ENCODE measurements around the gene KRT20. TPM values are rescaled to one million over a fixed set of nuclear protein-coding genes. Genes with fewer than 3 reads are reported as not detected.
"Not testable (repeated sequence)": the region's sequence is repeated elsewhere in the genome, so short reads cannot be mapped to it uniquely, and the experiment has no call there.

KRT20 gene
- total RNA-seq, 1 donor from 2014 or later = 0.40 TPM

DNA sequence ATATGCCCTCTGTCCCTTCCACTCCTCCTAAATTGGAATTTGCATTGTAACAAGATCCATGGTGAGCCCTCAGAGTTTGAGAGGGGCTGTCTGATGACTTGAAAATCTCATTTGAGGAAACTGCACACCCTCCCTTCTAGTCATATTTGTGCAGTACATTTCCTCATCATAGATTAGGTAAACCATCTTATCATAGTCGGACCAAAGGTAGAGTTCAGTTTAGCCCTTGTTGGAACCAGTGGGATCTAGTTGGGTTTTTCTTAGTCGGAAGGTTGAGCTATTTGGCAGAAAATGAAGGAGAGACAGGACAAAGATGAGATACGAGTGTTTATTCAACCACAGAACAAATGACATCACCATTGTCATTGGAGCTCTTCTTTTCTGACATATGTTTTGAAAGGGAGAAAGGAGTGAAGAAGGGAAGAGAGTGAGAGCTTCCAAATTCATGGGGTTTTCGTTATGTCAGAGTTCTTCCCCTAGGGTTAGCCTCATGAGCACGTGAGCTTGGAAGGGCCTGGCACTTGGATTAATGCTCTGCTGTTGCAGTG lies 15.8 kb upstream of the KRT20 start:
- DNase-seq (ENCODE audit: low spot score) (no peak), ATAC-seq (no peak)

DNA sequence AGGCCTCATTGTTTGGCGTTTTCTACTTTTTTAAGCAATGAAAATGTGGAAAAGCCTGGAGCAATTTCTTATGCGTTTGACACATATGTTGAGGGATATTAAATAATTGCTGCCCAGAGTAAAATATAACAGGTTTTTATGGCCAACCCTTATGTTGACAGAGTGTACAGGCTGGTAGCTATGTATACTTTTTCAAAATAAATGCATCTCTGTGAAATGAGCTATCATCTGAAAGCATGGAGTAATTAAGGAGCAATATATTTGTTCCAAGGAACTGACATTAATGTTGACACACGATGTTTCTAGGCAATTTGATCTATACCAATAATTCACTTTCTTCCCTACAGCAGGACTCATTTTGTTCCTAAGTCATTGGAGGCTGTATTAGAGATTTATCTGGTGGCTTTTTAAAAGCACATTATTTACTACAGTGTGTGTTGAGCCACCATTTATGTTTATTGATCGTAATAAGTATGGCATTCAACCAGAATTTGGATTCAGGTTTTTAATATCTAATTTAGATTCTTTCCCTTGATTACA lies 11.9 kb upstream of the KRT20 start:
- ATAC-seq = no peak
- DNase-seq (ENCODE audit: low spot score) = no peak

DNA sequence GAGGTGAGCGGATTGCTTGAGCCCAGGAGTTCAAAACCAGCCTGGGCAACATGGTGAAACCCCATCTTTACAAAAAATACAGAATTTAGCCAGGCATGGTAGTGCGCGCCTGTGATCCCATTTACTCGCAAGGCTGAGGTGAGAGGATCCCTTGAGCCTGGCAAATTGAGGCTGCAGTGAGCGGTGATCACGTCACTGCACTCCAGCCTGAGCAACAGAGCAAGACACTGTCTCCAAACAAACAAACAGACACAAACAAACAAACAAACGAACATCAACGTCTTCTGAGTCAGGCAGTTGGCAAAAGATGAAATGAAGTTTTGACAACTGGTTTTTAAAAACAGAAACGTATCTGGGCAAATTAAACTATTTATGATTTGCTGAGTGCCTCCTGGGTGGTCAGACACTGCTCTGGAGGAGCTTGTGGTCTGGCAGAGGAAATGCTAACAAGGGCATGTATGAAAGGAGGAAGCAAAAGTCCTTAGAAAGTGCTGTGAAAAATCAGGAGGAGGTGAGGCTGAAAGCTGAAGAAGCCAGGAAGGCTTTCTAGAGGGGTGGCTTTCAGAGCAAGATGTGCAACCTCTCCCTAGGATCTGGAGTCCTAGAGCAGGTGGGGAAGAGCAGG lies 10.2 kb upstream of the KRT20 start:
- ATAC-seq (no peak), DNase-seq (ENCODE audit: low spot score) (no peak)

DNA sequence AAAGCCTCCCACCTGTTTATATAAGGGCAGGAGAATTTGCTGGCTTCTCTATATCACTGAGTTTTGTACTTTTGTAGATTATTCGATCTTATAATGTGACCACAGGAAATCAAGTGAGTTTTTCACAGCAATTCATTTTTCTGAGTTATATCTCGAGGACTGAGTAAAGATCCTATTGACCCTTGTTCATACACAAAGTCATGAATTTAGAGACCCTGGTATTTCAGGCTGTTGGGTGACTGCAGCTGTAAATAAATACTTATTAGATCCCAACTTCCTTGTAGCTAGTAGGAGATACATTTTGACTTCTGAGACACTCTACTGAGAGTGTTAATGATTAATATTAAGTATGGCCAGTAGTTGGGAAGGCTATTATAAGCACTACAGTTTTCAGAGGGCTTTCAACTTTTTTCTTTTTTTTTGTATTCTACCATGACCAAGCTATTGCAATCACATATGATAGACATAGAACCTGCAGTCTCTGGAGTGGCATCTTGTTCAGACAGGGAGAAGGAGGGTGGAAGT lies 3.2 kb upstream of the KRT20 start:
- DNase-seq (ENCODE audit: low spot score) (no peak), ATAC-seq (no peak)

DNA sequence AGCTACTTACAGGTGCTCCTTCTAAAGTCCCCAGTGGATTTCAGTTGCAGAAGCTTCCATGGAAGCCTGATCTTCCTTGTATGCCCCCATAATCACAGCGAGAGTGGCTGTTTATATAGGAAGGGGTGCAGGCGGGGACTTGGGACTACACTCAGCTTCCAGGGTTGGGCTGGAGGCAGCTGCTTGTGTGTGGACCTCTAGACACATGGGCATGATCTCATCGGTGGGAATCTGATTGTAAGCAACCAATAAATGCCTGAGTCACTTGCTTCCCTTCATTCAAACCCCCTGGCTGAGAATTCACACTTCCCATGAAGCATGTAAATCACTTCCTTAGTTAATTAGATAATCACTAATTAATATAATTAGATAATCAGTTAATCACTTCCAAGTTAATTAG lies 1.0 kb upstream of the KRT20 start:
- DNase-seq (ENCODE audit: low spot score) (no peak), ATAC-seq (no peak)

DNA sequence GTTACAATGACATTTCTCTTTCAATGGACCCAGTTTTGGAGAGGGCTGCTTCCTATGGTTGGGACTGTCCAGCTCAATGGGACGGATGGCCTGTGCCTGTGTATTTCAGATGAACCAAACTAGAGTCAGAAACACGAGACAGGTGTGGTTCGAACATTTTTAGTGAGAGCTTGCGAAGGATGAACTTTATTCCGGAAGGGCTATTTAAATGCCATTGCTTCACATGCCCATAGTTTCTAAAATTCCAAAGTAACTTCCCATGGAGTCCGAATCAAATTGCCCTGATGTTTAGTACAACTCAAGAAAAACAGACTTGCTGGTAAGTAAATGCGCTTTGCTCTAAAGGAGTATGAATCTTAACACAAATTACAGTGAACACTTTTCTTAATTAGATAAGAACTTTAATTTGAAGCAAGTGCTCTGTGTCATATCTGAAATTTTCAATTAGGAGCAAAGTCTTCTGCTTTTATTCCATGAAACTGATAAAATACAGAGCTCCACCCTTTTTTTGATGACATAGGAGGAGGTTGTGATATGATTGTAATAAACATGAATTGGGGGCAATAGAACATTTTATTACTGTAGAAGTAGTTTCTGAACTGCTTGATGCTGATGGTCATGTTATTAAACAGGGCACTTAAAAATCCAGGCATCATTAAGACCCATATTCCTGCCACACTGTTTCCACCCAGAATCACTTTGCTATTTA lies 1.3 kb downstream of the KRT20 start:
- no peak for DNase-seq (ENCODE audit: low spot score)
- ATAC-seq = no peak

DNA sequence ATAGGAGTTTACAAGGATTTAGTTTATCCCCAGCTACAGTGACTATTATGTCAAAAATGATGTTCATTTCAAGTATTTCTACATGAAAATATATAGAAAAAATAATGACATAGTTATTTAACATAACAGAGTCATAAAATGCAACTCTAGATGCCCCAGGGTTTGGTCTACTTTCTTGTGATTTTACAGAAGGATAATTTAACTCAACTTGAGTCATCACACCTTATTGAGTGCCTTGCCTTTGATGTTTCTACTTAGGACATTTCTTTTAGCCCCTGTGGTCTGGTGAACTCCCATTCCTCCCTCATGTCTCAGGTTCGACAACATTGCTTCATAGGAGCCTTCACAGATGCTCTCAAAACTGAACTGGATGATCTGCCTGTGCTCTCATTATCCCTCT lies 2.0 kb downstream of the KRT20 start:
- ATAC-seq (no peak), DNase-seq (ENCODE audit: low spot score) (no peak)

DNA sequence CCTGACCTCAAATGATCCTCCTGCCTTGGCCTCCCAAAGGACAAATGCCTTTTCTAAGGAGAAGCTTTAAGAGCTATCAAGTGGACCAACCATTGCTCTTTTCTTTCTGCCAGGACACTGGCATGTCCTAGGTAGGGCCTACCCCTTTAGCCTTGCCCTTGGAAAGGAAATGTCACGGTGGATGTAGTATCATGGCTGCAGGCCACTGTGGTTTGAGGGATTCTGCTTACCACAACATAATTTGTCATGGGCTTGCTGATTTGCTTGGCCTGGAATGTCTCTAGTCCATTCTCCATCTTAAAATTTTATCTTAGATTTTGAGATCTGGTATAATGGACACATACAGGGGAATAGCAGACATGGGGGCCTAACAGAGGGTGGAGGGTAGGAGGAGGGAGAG lies 6.0 kb downstream of the KRT20 start:
- DNase-seq (ENCODE audit: low spot score) (no peak), ATAC-seq (no peak)

DNA sequence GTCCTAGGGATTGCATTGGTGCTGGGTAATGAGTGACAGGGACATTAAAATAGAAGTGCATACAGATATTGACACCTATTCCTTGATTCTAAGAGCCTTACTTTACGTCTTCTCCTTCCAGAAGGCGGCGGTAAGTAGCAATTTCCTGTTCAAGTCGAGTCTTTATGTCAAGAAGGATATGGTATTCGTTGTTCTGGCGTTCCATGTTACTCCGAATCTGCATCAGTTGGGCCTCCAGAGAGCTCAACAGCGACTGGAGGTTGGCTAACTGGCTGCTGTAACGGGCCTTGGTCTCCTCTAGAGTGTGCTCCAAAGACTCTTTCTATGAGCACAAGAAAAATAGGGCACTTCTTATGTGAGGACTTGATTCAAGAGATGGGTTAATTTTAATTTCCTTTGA lies 7.0 kb downstream of the KRT20 start:
- ATAC-seq = no peak
- DNase-seq (ENCODE audit: low spot score) = no peak

DNA sequence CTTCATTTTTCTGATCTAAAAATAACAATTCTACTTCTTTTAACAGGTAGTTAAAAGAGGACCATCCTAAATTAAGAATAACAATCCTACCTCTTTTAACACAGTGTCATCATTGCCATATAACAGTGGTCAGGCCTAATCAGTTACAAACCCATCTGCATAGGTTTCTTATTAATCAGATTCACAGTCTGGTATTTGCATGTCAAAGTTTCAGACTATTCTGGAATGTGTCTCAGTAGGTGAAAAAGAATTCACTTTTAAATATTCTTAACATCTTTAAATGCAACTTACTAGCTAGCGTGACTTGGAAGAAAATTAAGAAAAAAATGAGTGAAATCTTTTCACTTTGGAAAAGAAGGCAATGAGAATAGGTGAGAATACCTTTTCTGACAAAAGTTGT lies 11.2 kb downstream of the KRT20 start:
- DNase-seq (ENCODE audit: low spot score) (no peak), ATAC-seq (no peak)

DNA sequence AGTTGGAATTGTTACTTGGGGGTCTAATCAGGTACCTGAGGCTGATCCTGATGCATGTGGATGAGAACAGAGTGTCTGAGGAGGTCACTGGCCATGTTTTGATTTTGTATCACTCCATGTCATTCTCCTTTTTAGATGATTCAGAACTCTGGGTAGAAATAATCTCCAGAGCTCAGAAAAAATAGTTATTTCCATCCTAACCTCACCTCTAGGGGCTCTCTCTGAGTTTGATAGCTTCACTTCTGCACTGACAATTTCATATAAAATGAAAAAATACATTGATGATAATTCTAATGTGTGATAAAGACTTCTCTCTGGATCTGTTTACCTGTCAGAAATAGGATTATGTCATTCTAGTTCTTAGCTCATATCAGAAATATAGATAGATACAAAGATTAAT lies 11.8 kb downstream of the KRT20 start:
- ATAC-seq = no peak

DNA sequence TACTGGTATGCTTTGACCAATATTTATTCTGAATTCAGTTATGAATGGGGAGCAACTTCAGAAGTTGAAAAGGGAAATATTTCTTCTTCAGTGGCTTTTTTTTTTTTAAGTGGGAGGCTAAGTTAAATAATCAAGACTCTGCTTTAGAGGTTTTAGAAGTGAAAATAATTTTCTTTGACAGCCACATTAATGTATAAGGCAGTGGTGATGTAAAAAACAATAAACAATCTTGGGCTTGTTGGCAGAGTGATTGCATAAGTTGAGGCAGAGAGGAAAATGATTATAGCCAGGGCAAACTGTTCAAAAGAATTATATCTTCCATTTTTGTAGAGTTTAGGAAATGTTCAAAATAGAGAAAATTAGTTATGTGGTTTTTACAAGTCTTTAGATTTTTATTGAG lies 12.6 kb downstream of the KRT20 start:
- no peak for ATAC-seq
- DNase-seq (ENCODE audit: low spot score) = no peak

More for the DNA sequence above, 11.8 kb downstream of the KRT20 start:
- no peak for DNase-seq (ENCODE audit: low spot score)

DNA sequence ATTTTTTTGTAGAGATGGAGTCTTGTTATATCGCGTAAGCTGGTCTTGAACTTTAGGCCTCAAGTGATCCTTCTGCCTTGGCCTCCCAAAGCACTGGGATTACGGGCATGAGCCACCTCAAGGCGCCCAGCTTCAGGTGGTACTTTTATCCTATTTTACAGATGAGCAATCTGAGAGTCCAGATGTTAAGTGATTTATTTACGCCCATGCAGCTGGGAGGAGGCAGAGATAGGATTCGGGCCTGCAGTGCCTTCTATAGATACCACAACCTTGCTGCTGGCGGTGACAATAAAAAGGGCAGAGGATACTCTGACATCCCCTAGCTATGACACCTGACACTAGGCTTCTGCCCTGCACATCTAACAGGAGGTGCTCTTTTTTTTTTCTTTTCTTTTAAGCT lies 13.7 kb downstream of the KRT20 start:
- no peak for ATAC-seq

DNA sequence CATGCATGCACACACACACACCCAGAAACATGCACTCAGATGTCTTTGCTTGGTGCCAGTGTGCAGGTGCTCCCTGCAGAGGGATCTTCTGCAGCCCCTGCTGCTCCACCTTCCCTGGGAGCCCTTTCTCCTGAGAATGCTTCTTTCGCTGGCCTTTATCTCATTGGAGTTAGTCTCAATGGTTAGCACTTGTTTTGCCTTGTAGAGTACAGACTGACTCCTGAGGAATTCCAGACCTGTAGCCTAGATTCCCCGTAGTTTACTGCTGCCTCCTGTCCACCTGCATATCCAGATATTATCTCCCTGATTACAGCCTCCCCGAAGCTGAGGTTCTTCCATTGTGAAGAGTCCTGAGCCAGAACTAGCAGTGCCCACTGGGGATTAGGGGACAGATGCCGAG lies 14.9 kb downstream of the KRT20 start:
- ATAC-seq (no peak), DNase-seq (ENCODE audit: low spot score) (no peak)

More for the DNA sequence above, 13.7 kb downstream of the KRT20 start:
- no peak for DNase-seq (ENCODE audit: low spot score)

DNA sequence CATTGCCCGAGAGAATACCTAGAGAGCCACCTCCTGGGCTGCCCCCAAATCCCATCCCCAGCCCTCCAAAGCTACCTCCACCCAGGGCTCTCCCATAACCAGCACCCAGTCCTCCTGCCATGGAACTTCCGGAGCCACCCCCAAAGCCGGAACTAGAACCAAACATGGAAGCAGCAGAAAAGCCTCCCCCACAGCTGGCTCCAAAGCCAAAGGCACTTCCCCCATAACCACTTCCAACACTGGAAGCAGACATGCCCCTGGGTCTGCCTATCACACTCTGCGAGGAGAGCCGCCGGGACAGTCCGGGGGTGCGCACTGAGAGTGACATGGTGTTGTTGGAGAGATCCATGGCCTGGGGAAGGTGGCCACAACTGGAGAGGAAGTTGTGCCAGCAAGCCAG lies 18.2 kb downstream of the KRT20 start, which contains the start of gene KRT12:
TSS of gene KRT12 (minus strand) at position 386 of the 400 bp plus-strand sequence. CDS start at position 349, 37 bp downstream.
- no peak for ATAC-seq
- no peak for DNase-seq (ENCODE audit: low spot score)

DNA sequence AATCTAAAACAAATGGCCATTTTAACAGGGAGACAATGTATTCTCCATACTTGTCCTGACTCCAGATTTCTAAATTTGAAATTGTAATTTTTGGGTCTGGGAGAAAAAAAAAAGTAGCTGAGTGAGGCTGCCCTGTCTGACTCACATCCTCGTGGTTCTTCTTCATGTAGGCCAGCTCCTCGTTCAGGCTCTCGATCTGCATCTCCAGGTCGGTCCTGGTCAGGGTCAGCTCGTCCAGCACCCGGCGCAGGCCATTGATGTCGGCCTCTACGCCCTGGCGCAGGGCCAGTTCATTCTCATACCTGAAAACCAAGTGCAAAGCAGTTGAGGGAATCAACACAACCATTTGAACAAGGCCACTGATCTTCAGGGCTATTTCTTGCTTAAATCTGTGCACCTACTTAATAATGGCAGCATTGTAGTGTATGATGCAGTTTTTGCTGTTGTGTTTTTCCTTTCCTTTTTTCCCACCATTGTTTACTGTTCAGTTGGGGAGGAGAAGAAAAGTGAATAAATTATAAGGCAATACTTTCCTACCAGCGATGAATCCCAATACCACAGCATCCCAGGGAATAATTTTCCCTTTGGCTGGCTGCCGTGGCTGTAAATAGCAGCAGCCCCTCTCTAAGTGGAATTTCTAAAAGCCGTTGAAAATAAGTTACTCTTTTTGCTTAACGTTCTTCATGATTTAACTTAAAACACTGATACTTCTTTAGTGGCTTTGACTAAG lies 20.2 kb downstream of the KRT20 start:
- DNase-seq (ENCODE audit: low spot score) (no peak), ATAC-seq (no peak)

DNA sequence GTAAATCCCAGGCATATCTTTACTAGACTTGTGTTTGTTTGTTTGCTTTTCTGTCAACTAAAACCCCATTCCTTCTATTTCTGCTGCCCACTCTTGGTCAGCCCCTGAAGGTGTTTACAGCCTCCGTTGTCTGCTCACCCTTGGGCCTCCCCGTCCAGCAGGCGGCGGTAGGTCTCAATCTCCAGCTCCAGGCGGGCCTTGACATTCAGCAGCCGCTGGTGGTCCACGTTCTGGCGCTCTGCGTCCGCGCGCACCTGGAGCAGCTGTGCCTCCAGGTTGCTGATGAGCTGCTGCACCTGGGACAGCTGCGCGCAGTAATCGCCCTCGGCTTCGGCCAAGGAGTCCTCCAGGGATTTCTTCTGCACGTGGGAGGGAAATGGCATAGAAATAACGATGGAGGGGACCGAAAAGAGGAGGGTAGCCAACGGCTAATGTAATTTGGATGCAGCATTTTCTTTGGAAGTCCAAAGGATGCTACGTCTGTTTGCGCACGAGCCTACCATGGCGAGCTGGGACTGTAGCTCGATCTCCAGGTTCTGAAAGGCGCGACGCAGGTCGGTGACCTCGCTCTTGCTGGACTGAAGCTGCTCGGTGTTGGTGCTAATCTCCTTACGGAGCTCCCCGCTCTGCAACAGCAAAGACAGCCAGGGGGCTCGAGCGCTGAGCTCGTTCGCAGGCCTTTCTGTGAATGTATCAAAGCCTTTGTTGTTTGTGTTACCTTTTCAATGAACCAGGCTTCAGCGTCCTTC lies 21.9 kb downstream of the KRT20 start:
- ATAC-seq (no peak), DNase-seq (ENCODE audit: low spot score) (no peak)

DNA sequence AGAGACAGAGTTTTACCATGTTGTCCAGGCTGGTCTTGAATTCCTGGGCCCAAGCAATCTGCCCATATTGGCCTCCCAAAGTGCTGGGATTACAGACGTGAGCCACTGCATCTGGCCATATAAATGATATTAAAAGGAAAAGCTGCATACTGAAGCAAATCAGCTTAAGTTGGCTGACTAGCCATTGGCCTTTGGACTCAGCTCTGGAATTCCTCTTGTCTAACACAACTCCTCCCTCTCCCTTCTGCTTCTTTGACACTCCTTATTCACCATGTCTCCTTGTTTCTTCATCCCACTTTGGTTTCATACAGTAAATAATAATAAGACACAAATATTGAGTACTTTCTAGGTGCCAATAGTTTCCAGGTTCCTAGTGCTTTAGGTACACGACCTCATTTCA lies 25.5 kb downstream of the KRT20 start:
- DNase-seq (ENCODE audit: low spot score) (no peak), ATAC-seq (no peak)

DNA sequence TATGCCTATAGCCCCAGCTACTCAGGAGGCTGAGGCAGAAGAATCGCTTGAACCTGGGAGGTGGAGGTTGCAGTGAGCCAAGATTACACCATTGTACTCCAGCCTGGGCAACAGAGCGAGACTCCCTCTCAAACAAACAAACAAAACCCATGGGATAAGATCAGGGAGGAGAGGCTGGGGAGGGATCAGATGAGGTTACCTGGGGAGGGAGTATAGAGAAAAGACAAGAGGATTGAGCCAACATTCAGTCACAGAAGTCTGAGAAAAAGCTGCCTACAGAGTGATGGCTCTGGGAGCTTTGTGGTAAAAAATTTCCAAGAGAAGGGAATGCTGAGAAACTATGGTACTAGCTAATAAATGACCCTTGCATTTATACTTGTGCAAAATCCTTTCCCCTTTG lies 26.4 kb downstream of the KRT20 start:
- not testable (repeated sequence) for DNase-seq (ENCODE audit: low spot score); ATAC-seq

DNA sequence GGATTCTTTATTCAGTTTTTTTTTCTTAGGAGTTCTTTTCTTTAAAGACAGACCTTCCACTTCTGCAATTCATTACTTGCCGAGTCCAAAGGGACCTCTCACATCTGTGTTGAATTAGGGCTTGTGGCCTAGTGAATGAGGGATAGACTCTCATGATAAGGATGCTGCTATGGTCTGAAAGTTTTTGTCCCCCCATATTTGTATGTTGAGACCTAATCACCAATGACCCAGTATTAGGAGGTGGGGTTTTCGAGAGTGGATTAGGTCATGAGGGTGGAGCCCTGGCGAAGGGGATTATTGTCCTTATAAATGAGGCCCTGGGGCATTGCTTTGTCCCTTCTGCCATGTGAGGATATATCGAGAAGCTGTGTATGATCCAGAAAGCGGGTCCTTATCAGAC lies 27.5 kb downstream of the KRT20 start:
- ATAC-seq (no peak), DNase-seq (ENCODE audit: low spot score) (no peak)
